Thyroid gland (tissue), 4 donors: Measurements from ENCODE around the gene PAX8.

ENCODE experiments used
- CTCF ChIP-seq, 6 experiments: fragments of 200-600 bp in 3 of 6; fragments of 450-650 bp in 3 of 6; sonication (generic) in 3 of 6; IDR thresholded peaks; one replicate each; pipeline ENCODE4 v1.5.1; 2016 to 2019; ENCODE audit warnings: antibody characterized with exemption in 6 of 6, mild to moderate bottlenecking in 2 of 6, inconsistent platforms in 1 of 6, moderate library complexity in 1 of 6
- POLR2A ChIP-seq, 2 donors: fragments of 450-650 bp; IDR thresholded peaks; one replicate each; pipeline ENCODE4 v1.6.1; 2017; ENCODE audit warnings: antibody characterized with exemption in 2 of 2, mild to moderate bottlenecking in 2 of 2, moderate library complexity in 1 of 2

GRCh38 chr2:113227698-113228097 lies 51.0 kb downstream of the PAX8 start:
- TF ChIP-seq CTCF (IDR thresholded peaks at IDR 0.05) (no peak), POLR2A (IDR thresholded peaks at IDR 0.05) (no peak)
